A549 (cell line): ENCODE results near the gene NTNG2. TPM values are rescaled to one million over a fixed set of nuclear protein-coding genes. Genes with fewer than 3 reads are reported as not detected.

Source experiments
- ATAC-seq, 2 experiments: fragments of 200-7000 bp in 1 of 2; fragments of >200 bp in 1 of 2; cut with Nextera tagmentation in 1 of 2; cut with Tn5 transposase in 1 of 2; 3 replicates each; pipeline versions ENCODE4 v1.8.0 to v1.9.1; 2018 to 2020; ENCODE audit warnings: mild to moderate bottlenecking in 1 of 2, moderate library complexity in 1 of 2
- CTCF ChIA-PET: fragments of 300-600 bp; sonication (Branson Sonifier 250); formaldehyde crosslinking; extraction: SDS; loops from one replicate; lab custom pipeline; 2021; ENCODE audit warnings: antibody characterized with exemption, inconsistent platforms; lab: Yijun Ruan, JAX
- POLR2A ChIA-PET: fragments of 350-600 bp; formaldehyde crosslinking; extraction: SDS; loops from one replicate; lab custom pipeline; 2021; ENCODE audit warnings: antibody characterized with exemption, inconsistent platforms; lab: Yijun Ruan, JAX
- DNase-seq, 2 experiments: peaks; one replicate each; pipeline versions ENCODE4 v3.0.0 to v3.0.0-alpha.2; 2011 to 2016; ENCODE audit warnings: low read depth in 1 of 2, low spot score in 1 of 2
- FAIRE-seq: peaks from 2 replicates; lab custom pipeline; 2011; peaks lifted over from hg19 to GRCh38; lab: Jason Lieb, UNC
- H3K27ac ChIP-seq, 2 experiments: fragments of >200 bp; sonication (Bioruptor Twin); formaldehyde crosslinking; 3 replicates each; pipeline ENCODE4 v1.5.1; 2016 to 2017
- H3K4me1 ChIP-seq: fragments of >200 bp; sonication (Bioruptor Twin); formaldehyde crosslinking; 3 replicates; pipeline ENCODE4 v1.6.1; 2016
- H3K4me2 ChIP-seq: fragments of >200 bp; sonication (Bioruptor Twin); formaldehyde crosslinking; 3 replicates; pipeline ENCODE4 v1.6.1; 2016
- H3K4me3 ChIP-seq: fragments of >200 bp; sonication (Bioruptor Twin); formaldehyde crosslinking; 3 replicates; pipeline ENCODE4 v1.5.1; 2016
- H3K9me3 ChIP-seq: fragments of >200 bp; sonication (Bioruptor Twin); formaldehyde crosslinking; 3 replicates; pipeline ENCODE4 v1.6.1; 2016
- BHLHE40 ChIP-seq: IDR thresholded peaks from 2 replicates; pipeline ENCODE4 v1.6.1; 2012; ENCODE audit warnings: low read depth, low read length, inconsistent platforms
- CHD4 ChIP-seq: fragments of 200-600 bp; sonication (generic); IDR thresholded peaks from 2 replicates; pipeline ENCODE4 v1.6.1; 2016; ENCODE audit warnings: antibody characterized with exemption, mild to moderate bottlenecking, borderline replicate concordance
- CTCF ChIP-seq: fragments of >200 bp; sonication (Bioruptor Twin); formaldehyde crosslinking; IDR thresholded peaks from 3 replicates; pipeline ENCODE4 v1.5.1; 2016
- E2F6 ChIP-seq: IDR thresholded peaks from 2 replicates; pipeline ENCODE4 v1.6.1; 2012; ENCODE audit warnings: low read depth, borderline replicate concordance
- EHF ChIP-seq: fragments of 250-450 bp; sonication (Bioruptor Pico); IDR thresholded peaks from 2 replicates; pipeline ENCODE4 v1.5.0; 2020; ENCODE audit warnings: mild to moderate bottlenecking
- FOSL2 ChIP-seq, 2 experiments: fragments of 450-650 bp in 1 of 2; fragments of >200 bp in 1 of 2; sonication (Bioruptor Twin) in 1 of 2; formaldehyde crosslinking; IDR thresholded peaks; 2 replicates each; pipeline versions ENCODE4 v1.5.0 to v1.6.1; 2016 to 2020; ENCODE audit warnings: mild to moderate bottlenecking in 1 of 2, moderate library complexity in 1 of 2
- FOXS1 ChIP-seq: fragments of 250-450 bp; sonication (Bioruptor Pico); IDR thresholded peaks from 2 replicates; pipeline ENCODE4 v1.5.0; 2020; ENCODE audit warnings: mild to moderate bottlenecking, moderate library complexity
- HEYL ChIP-seq: fragments of 250-450 bp; sonication (Bioruptor Pico); IDR thresholded peaks from 2 replicates; pipeline ENCODE4 v1.8.0; 2021; ENCODE audit warnings: mild to moderate bottlenecking, moderate library complexity
- HOXB5 ChIP-seq: fragments of 250-450 bp; sonication (Bioruptor Pico); IDR thresholded peaks from 2 replicates; pipeline ENCODE4 v1.5.0; 2020; ENCODE audit warnings: mild to moderate bottlenecking, moderate library complexity
- MAFK ChIP-seq: fragments of 450-650 bp; IDR thresholded peaks from 2 replicates; pipeline ENCODE4 v1.6.1; 2014; ENCODE audit not compliant: partially characterized antibody
- MAX ChIP-seq: IDR thresholded peaks from 2 replicates; pipeline ENCODE4 v1.6.1; 2012
- NR3C1 ChIP-seq: fragments of >200 bp; sonication (Bioruptor Twin); formaldehyde crosslinking; IDR thresholded peaks from 3 replicates; pipeline ENCODE4 v1.6.1; 2017
- POLR2A ChIP-seq: IDR thresholded peaks from 2 replicates; pipeline ENCODE4 v1.6.1; 2012; ENCODE audit warnings: mild to moderate bottlenecking, low read length
- POLR2AphosphoS2 ChIP-seq: conservative IDR thresholded peaks from 2 replicates; pipeline ENCODE4 v1.6.1; 2012; ENCODE audit warnings: low read length, improper control_type of control experiment, inconsistent platforms
- RCOR1 ChIP-seq: fragments of 150-350 bp; IDR thresholded peaks from 2 replicates; pipeline ENCODE4 v1.6.1; 2014; ENCODE audit warnings: antibody characterized with exemption, low read length, low read depth
- REST ChIP-seq: fragments of 200-600 bp; sonication (generic); IDR thresholded peaks from 2 replicates; pipeline ENCODE4 v1.6.1; 2016; ENCODE audit warnings: antibody characterized with exemption, mild to moderate bottlenecking, moderate library complexity
- TP53 ChIP-seq: fragments of 250-450 bp; sonication (Bioruptor Pico); IDR thresholded peaks from 2 replicates; pipeline ENCODE4 v1.5.0; 2021; ENCODE audit warnings: mild to moderate bottlenecking, moderate library complexity
- USF2 ChIP-seq: fragments of 450-650 bp; IDR thresholded peaks from 2 replicates; pipeline ENCODE4 v1.6.1; 2014; ENCODE audit warnings: antibody characterized with exemption
- ZFP36 ChIP-seq: fragments of 450-650 bp; IDR thresholded peaks from 2 replicates; pipeline ENCODE4 v1.6.1; 2014; ENCODE audit warnings: borderline replicate concordance; ENCODE audit not compliant: partially characterized antibody
- ZSCAN20 ChIP-seq: fragments of 250-450 bp; sonication (Bioruptor Pico); IDR thresholded peaks from 2 replicates; pipeline ENCODE4 v1.8.0; 2022; ENCODE audit warnings: mild to moderate bottlenecking, moderate library complexity
- WGBS: methylation state at CpG from one replicate; pipeline ENCODE4 v1.1.6; 2017; ENCODE audit errors: missing lambda C conversion rate; 5-methylcytosine and 5-hydroxymethylcytosine counted together
- polyA plus RNA-seq, 4 experiments: library from polyadenylated mRNA; depleted of rRNA in 3 of 4; stranded (reverse); fragments of >200 nt; fragmentation: RNase III in 1 of 4; extraction: RNeasy Plus Mini Kit Qiagen cat#74134 plus additional on column Dnase treatment in 1 of 4; gene quantifications; 2 replicates in 3 of 4; 3 replicates in 1 of 4; pipeline ENCODE4 v1.2.3, GENCODE V29; 2011 to 2017
- TF ChIP-seq, protein P1 (sequence below): fragments of >200 bp; sonication (Bioruptor Twin); formaldehyde crosslinking; IDR thresholded peaks from 3 replicates; pipeline ENCODE4 v1.6.1; 2016

The NTNG2 gene
- polyA plus RNA-seq, 2 of the 4 experiments (the other 2 are of a cell fraction) = 0.52 to 1.0 TPM

DNA sequence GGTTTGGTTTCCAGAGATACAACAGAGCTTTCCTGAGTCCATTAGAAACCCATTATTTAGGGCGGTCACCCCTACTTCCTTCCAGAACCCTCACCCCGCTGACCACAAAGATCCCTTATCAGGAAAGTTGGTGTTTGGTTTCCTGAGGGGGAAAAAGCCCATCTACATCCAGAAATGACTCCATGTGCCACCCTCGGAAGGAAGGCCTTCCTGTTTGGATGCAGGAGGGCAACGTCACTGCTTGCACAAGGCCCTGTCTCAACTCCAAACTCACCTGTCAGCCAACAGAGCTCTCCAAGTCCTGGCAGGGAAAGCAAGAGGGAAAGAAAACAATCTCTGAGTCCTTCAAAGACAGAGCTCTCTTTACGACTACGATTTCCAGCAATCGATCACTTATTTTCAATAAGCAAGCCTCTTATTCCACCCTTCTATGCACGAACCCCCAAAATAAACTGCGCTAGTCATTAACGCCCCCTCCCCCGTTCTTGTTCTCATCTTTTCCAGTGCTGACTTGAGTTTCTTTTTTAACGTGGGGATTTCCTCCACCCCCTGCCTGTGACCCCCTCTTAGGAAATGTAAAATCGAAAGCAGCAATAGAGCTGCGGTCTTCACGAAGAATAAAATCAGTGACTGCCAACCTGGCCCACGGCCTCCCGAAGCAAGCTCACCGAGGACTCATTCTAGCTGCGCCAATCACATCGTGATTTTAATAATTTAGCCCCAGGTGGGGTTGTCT lies 35.7 kb upstream of the NTNG2 start:
- FAIRE-seq (no peak), DNase-seq (no peak), ATAC-seq (no peak)
- 51% methylated on average over 20 of the region's 20 CpGs for WGBS
- H3K4me1 ChIP-seq = no peaks in the 10 kb centered on the region
- no peak overlapping the region for H3K27ac ChIP-seq
- no peaks in the 10 kb centered on the region for H3K9me3 ChIP-seq
- no peak overlapping the region for H3K4me2 ChIP-seq
- no peak overlapping the region for H3K4me3 ChIP-seq
- TF ChIP-seq REST (no peak), EHF (CRISPR knock-in tag) (no peak), ZFP36 (no peak), ZSCAN20 (CRISPR knock-in tag) (no peak), MAFK (no peak), TP53 (CRISPR knock-in tag) (no peak)
- TF ChIP-seq, all 56 proteins: peak for 0
- POLR2A ChIA-PET = interaction anchor here (0.6 kb wide), 1 partner anchor 125 kb away, joined by 4 read pairs; no protein-coding TSS in a partner anchor
- CTCF ChIA-PET = interaction anchor here (0.6 to 1.8 kb wide), 7 partner anchors 9 to 445 kb away, joined by 3 to 5 read pairs (median 4); no protein-coding TSS in a partner anchor

DNA sequence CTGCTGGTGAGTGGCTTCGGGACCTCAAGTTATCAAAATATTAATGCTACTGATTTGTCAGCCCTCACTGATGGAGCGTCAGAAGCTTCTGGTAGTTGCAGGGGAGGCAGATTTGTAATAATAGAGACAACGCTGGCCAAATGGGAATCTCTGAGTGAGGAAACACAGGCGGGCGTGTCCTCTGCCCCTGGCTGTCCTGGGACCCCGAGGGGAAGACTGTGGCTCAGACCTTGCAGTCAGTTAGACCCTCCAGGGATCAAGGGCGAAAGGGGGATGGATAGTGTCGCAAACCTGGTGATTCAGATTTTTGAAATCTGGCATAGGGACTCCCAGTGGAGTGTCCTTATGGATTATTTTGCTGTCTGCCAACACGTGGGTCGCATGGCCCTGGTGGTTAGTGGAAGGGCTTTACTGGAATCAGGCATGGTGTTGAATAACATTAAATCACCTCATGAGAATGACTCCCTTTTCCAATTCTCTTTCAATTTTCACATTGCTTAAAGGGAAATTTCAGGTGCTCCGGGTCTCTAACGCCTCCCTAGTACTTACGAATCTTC lies 35.1 kb upstream of the NTNG2 start:
- no peak for TF ChIP-seq CHD4
- no peak for TF ChIP-seq HOXB5 (CRISPR knock-in tag)
- no peak for TF ChIP-seq FOSL2 (IDR thresholded peaks at IDR 0.05)
- no peak for TF ChIP-seq FOSL2 (CRISPR knock-in tag; IDR thresholded peaks at IDR 0.05)
- ChIA-PET CTCF (interaction anchor here (0.6 to 1.8 kb wide), 4 partner anchors 8 to 444 kb away, joined by 4 to 5 read pairs (median 4); no protein-coding TSS in a partner anchor), POLR2A (no interaction called here)
- DNase-seq (no peak), FAIRE-seq (no peak), ATAC-seq (no peak)
- no peak overlapping the region for H3K4me2 ChIP-seq
- H3K9me3 ChIP-seq = no peaks in the 10 kb centered on the region
- H3K27ac ChIP-seq = no peak overlapping the region
- H3K4me3 ChIP-seq = no peak overlapping the region
- no peaks in the 10 kb centered on the region for H3K4me1 ChIP-seq
- WGBS = 35% methylated on average over 13 of the region's 13 CpGs

- TF ChIP-seq, protein P1, sequence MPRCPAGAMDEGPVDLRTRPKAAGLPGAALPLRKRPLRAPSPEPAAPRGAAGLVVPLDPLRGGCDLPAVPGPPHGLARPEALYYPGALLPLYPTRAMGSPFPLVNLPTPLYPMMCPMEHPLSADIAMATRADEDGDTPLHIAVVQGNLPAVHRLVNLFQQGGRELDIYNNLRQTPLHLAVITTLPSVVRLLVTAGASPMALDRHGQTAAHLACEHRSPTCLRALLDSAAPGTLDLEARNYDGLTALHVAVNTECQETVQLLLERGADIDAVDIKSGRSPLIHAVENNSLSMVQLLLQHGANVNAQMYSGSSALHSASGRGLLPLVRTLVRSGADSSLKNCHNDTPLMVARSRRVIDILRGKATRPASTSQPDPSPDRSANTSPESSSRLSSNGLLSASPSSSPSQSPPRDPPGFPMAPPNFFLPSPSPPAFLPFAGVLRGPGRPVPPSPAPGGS = no peak
- TF ChIP-seq HEYL (CRISPR knock-in tag) = no peak
- no peak for TF ChIP-seq USF2
- TF ChIP-seq POLR2AphosphoS2 = no peak
- no peak for TF ChIP-seq MAX
- TF ChIP-seq NR3C1 = no peak
- TF ChIP-seq TP53 (CRISPR knock-in tag) = no peak
- TF ChIP-seq E2F6 = no peak
- no peak for TF ChIP-seq BHLHE40
- no peak for TF ChIP-seq RCOR1
- TF ChIP-seq CTCF = no peak
- no peak for TF ChIP-seq POLR2A
- no peak for TF ChIP-seq FOXS1 (CRISPR knock-in tag)
- FAIRE-seq (no peak), ATAC-seq (no peak), DNase-seq (no peak)
- Histone ChIP-seq H3K4me1 (no peaks in the 10 kb centered on the region), H3K9me3 (no peaks in the 10 kb centered on the region; the same call in 2 of the 3 replicates), H3K4me2 (no peak overlapping the region), H3K27ac (no peak overlapping the region), H3K4me3 (no peak overlapping the region)
- ChIA-PET CTCF (interaction anchor here (0.7 kb wide), 1 partner anchor 16 kb away, joined by 3 read pairs; no protein-coding TSS in a partner anchor), POLR2A (no interaction called here)
- 50% methylated on average over 15 of the region's 15 CpGs for WGBS
Observed at GRCh38 chr9:132127888-132128534, 33.8 kb upstream of the NTNG2 start.
